Measurements from ENCODE around the gene PPP6R1. TPM values are rescaled to one million over a fixed set of nuclear protein-coding genes. Genes with fewer than 3 reads are reported as not detected.

The PPP6R1 gene
- total RNA-seq, 1 experiment from 2014 or later = 70.6 TPM

DNA sequence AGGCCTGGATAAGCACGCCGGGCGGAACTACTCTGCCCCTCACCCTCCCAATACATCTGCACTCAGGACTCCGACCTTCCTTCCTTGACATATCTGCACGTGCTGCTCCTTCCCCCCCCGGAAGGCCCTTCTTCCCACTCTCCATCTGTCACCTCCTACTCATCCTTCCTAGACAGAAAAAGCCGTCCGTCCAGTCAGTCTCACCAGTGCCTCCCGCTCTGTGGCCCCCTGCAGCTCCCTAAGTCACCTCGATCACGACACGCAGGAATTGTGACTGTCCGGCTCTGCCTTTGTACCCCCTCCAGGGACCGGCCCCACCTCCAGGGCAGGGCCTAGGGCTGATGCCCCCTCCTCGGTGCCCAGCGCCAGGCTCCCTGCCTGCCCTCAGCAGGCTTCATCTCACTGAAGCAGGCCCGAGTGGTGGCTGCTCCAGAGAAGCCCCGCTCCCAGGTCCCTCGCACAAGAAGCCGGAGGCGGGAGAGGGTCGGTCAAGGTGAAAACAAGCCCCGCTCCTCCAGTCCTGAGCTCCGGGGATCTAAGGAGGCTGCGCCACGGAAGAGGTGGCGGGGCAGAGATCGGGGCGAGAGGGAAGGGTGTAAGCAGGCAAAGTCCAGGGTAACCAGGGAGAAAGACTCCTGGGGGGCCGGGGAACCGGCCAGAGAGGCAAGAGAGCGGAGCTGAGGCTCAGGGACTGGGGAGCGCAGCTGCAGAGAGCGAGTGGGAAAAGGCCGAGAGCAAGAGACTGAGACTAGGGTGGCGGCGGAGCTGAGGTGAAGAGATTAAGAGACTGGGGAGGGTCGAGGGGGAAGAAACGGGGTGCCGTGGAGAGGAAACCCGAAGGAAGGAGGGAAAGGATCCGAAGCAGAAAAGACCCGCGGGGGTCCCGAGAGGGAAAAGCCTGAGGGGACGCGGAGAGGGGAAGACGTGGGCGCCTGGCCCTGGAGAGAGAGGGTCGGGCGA, 1.1 kb downstream of the PPP6R1 start:
- peak overlapping the region; percentile 88 for H3K4me3 Mint-ChIP-seq (ENCODE audit: unreplicated experiment)
- CTCF ChIA-PET = interaction anchor here (0.7 to 1.6 kb wide), 7 partner anchors 10 to 117 kb away, joined by 3 to 9 read pairs (median 4); partner anchors contain the start of gene DNAAF3
- POLR2A ChIA-PET = interaction anchor here (0.7 to 3.3 kb wide), 14 partner anchors 10 to 142 kb away, joined by 3 to 16 read pairs (median 3); partner anchors contain the start of genes HSPBP1 and KMT5C
- peak; percentile 14 for DNase-seq (ENCODE audit: unreplicated experiment)
- no TSS peak for BruUV-seq (replicated peaks)
- H3K36me3 Mint-ChIP-seq (ENCODE audit: insufficient read depth, unreplicated experiment) = peaks cover 34% of the 10 kb centered on the region
- H3K4me1 Mint-ChIP-seq (ENCODE audit: insufficient read depth, unreplicated experiment) = peaks cover 35% of the 10 kb centered on the region
- H3K27me3 Mint-ChIP-seq (ENCODE audit: insufficient read depth, unreplicated experiment) = no peaks in the 10 kb centered on the region
- TF ChIP-seq, protein P1, sequence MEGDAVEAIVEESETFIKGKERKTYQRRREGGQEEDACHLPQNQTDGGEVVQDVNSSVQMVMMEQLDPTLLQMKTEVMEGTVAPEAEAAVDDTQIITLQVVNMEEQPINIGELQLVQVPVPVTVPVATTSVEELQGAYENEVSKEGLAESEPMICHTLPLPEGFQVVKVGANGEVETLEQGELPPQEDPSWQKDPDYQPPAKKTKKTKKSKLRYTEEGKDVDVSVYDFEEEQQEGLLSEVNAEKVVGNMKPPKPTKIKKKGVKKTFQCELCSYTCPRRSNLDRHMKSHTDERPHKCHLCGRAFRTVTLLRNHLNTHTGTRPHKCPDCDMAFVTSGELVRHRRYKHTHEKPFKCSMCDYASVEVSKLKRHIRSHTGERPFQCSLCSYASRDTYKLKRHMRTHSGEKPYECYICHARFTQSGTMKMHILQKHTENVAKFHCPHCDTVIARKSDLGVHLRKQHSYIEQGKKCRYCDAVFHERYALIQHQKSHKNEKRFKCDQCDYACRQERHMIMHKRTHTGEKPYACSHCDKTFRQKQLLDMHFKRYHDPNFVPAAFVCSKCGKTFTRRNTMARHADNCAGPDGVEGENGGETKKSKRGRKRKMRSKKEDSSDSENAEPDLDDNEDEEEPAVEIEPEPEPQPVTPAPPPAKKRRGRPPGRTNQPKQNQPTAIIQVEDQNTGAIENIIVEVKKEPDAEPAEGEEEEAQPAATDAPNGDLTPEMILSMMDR (IDR thresholded peaks at IDR 0.05; ENCODE audit: unreplicated experiment) = no peak
- no peaks in the 10 kb centered on the region for H3K9me3 Mint-ChIP-seq (ENCODE audit: unreplicated experiment)
- H3K27ac Mint-ChIP-seq (ENCODE audit: low read depth, unreplicated experiment) = peak overlapping the region; percentile 92
- intact Hi-C loops (cut with micrococcal nuclease) = loop anchor here (5.0 kb wide), 1 partner anchor 90 kb away; the partner anchor contains the start of gene DNAAF3

DNA sequence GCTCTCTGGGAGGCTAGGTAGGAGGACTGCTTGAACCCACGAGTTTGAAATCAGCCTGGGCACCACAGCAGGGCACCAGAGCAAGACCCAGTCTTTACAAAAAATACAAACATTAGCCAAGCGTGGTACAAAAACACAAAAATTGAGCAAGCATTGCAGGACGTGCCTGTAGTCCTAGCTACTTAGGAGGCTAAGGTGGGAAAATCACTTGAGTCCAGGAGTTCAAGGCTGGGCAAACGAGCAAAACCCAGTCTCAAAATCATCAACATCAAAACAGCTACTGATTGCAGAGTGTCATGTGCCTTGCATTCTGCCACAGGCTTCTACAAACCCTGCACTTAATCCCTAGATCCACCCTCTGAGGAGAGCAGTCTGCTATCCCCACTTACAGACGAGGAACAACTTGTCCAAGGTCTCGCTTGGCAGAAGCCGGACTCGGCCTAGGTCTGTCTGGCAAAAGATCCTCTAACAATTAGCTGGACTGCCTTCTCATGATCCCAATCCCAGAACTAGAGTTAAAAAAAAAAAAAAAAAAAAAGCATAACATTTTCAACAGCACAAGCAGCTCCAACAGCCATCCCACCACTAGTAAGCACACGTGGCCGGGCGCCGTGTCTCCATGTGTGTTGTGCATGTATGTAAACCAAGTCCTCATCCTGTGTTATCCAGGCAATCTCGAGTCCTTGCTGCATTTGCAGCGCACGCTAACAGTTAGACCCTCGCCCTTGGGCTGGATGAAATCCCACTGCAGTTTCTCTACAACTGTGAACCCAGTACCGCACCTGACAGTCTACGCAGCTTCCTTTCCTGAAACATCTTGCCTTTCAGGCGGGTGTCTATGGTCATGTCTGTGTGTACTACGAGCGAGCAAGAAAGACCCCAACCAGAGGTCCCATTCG, 2.0 kb downstream of the PPP6R1 start:
- DNase-seq (ENCODE audit: unreplicated experiment) = no peak
- CTCF ChIA-PET = interaction anchor here (1.1 to 1.6 kb wide), 4 partner anchors 24 to 116 kb away, joined by 3 to 6 read pairs (median 4); partner anchors contain the start of gene DNAAF3
- intact Hi-C loops (cut with micrococcal nuclease) = loop anchor here (5.0 kb wide), 1 partner anchor 90 kb away; the partner anchor contains the start of gene DNAAF3
- Mint-ChIP-seq H3K27ac (ENCODE audit: low read depth, unreplicated experiment) (peak overlapping the region; percentile 92), H3K27me3 (ENCODE audit: insufficient read depth, unreplicated experiment) (no peaks in the 10 kb centered on the region), H3K9me3 (ENCODE audit: unreplicated experiment) (no peaks in the 10 kb centered on the region), H3K4me1 (ENCODE audit: insufficient read depth, unreplicated experiment) (peaks cover 36% of the 10 kb centered on the region), H3K36me3 (ENCODE audit: insufficient read depth, unreplicated experiment) (peaks cover 25% of the 10 kb centered on the region), H3K4me3 (ENCODE audit: unreplicated experiment) (peak overlapping the region; percentile 88)
- TF ChIP-seq, protein P1 (IDR thresholded peaks at IDR 0.05; ENCODE audit: unreplicated experiment) = no peak
- TSS peak; percentile 29 for BruUV-seq (replicated peaks)
- POLR2A ChIA-PET = interaction anchor here (0.6 to 3.3 kb wide), 9 partner anchors 9 to 1343 kb away, joined by 3 to 16 read pairs (median 4); partner anchors contain the start of genes SYT5 and TMEM238

DNA sequence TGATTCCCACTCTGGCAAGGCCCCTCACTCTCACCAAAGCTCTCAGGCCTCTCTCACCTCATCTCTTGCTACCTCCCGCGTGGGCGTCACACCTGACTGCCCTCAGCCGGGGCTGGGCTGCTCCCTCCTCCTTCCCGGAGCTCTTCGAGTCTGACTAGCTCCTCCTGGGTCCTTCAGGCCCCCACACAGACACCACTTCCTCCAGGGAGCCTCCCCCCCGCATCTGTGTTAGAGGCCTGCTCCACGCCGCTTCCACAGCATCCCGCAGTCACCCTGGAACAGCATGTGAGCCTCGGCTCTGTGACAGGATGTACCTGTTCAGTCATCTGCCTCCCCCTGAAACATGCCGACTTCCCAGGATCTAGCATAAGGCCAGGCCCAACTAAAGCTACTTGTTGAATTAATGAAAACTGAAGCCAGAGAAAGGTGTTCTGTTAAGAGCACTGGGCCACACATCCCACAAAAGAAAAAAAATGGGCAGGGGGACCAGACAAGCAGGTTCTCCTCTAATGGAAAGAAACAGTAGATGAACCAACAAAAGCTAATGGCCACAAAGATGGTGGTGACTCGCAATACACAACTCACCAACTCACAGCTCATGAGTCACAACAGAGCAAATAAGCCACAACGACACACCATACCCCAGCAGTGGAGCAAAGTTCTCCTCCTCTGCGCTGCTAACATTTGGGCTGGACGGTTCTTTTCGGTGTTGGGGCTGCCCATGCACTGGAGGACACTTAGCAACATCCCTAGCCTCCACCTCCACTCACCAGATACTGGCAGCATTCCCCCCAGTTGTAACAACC, 3.0 kb downstream of the PPP6R1 start:
- intact Hi-C loops (cut with micrococcal nuclease) = loop anchor here (5.0 kb wide), 1 partner anchor 89 kb away; the partner anchor contains the start of gene DNAAF3
- peaks cover 42% of the 10 kb centered on the region for H3K4me1 Mint-ChIP-seq (ENCODE audit: insufficient read depth, unreplicated experiment)

More for the DNA sequence above, 3.0 kb downstream of the PPP6R1 start:
- Mint-ChIP-seq H3K27me3 (ENCODE audit: insufficient read depth, unreplicated experiment) (no peaks in the 10 kb centered on the region), H3K9me3 (ENCODE audit: unreplicated experiment) (no peaks in the 10 kb centered on the region), H3K27ac (ENCODE audit: low read depth, unreplicated experiment) (peak overlapping the region; percentile 92), H3K4me3 (ENCODE audit: unreplicated experiment) (peak overlapping the region; percentile 88), H3K36me3 (ENCODE audit: insufficient read depth, unreplicated experiment) (peaks cover 24% of the 10 kb centered on the region)
- BruUV-seq (replicated peaks) = no TSS peak
- TF ChIP-seq, protein P1 (IDR thresholded peaks at IDR 0.05; ENCODE audit: unreplicated experiment) = no peak
- ChIA-PET CTCF (interaction anchor here (0.6 to 1.3 kb wide), 8 partner anchors 11 to 1365 kb away, joined by 3 to 6 read pairs (median 3); no protein-coding TSS in a partner anchor), POLR2A (interaction anchor here (0.5 to 3.3 kb wide), 7 partner anchors 23 to 138 kb away, joined by 3 to 16 read pairs (median 4); partner anchors contain the start of genes SYT5 and TMEM238)
- DNase-seq (ENCODE audit: unreplicated experiment) = peak; percentile 20
